Neural cell (in vitro differentiated cells): ENCODE results near the gene GMCL1. TPM values are rescaled to one million over a fixed set of nuclear protein-coding genes. Genes with fewer than 3 reads are reported as not detected.

ENCODE experiments used
- H2AFZ ChIP-seq: fragments of 200-600, 300-800 bp; sonication (generic), shearing (Covaris generic); 2 replicates; pipeline ENCODE4 v1.6.0; 2014; ENCODE audit warnings: low read depth, mild to moderate bottlenecking, antibody characterized with exemption, low read length, moderate library complexity
- H3F3A ChIP-seq: fragments of 200-600 bp; shearing (Covaris generic); 2 replicates; pipeline ENCODE4 v1.6.1; 2016; ENCODE audit warnings: mild to moderate bottlenecking, moderate library complexity, mixed read lengths, antibody characterized with exemption, low read length; ENCODE audit not compliant: insufficient read depth, poor library complexity, severe bottlenecking
- H3K27ac ChIP-seq: fragments of 200-600, 300-800 bp; sonication (generic), shearing (Covaris generic); 2 replicates; pipeline ENCODE4 v1.5.1; 2014; ENCODE audit warnings: mild to moderate bottlenecking, low read length, moderate library complexity
- H3K27me3 ChIP-seq: fragments of 300-800, 200-600 bp; sonication (generic), shearing (Covaris generic); 2 replicates; pipeline ENCODE4 v1.6.0; 2014; ENCODE audit warnings: mild to moderate bottlenecking, low read depth, low read length, moderate library complexity; ENCODE audit not compliant: insufficient read depth
- H3K36me3 ChIP-seq: fragments of 300-800, 200-600 bp; sonication (generic), shearing (Covaris generic); 2 replicates; pipeline ENCODE4 v1.5.1; 2014; ENCODE audit warnings: mild to moderate bottlenecking, antibody characterized with exemption, low read length, moderate library complexity; ENCODE audit not compliant: insufficient read depth
- H3K4me2 ChIP-seq: fragments of 300-800, 200-600 bp; sonication (generic), shearing (Covaris generic); 2 replicates; pipeline ENCODE4 v1.6.0; 2014; ENCODE audit warnings: mild to moderate bottlenecking, low read length
- H3K4me3 ChIP-seq: fragments of 300-800, 200-600 bp; sonication (generic), shearing (Covaris generic); 2 replicates; pipeline ENCODE4 v1.5.1; 2014; ENCODE audit warnings: mild to moderate bottlenecking, low read length, moderate library complexity
- H3K79me2 ChIP-seq: fragments of 200-600 bp; shearing (Covaris generic); replicated peaks from 2 replicates; pipeline ENCODE4 v1.6.0; 2014; ENCODE audit warnings: mild to moderate bottlenecking, low read length, moderate library complexity; ENCODE audit not compliant: insufficient read depth
- H3K9ac ChIP-seq: fragments of 300-800, 200-600 bp; sonication (generic), shearing (Covaris generic); 2 replicates; pipeline ENCODE4 v1.6.1; 2016; ENCODE audit warnings: mild to moderate bottlenecking, low read length, mixed read lengths
- H3K9me2 ChIP-seq: fragments of 200-600 bp; shearing (Covaris generic); 2 replicates; pipeline ENCODE4 v1.6.1; 2016; ENCODE audit warnings: mild to moderate bottlenecking, low read length, mixed read lengths; ENCODE audit not compliant: insufficient read depth
- H3K9me3 ChIP-seq: fragments of 200-600, 300-800 bp; sonication (generic), shearing (Covaris generic); 2 replicates; pipeline ENCODE4 v1.6.1; 2016; ENCODE audit warnings: mild to moderate bottlenecking, mixed run types, low read length, moderate library complexity, mixed read lengths
- H4K20me1 ChIP-seq: fragments of 200-600 bp; shearing (Covaris generic); 2 replicates; pipeline ENCODE4 v1.6.1; 2016; ENCODE audit warnings: mild to moderate bottlenecking, mixed run types; ENCODE audit not compliant: insufficient read depth
- CTCF ChIP-seq: fragments of 450-650 bp; IDR thresholded peaks from 2 replicates; pipeline ENCODE4 v1.5.1; 2014; ENCODE audit warnings: antibody characterized with exemption, mild to moderate bottlenecking, moderate library complexity; ENCODE audit not compliant: poor library complexity, severe bottlenecking
- EP300 ChIP-seq: fragments of 450-650 bp; conservative IDR thresholded peaks from 2 replicates; pipeline ENCODE4 v1.6.1; 2014; ENCODE audit warnings: antibody characterized with exemption, mild to moderate bottlenecking, moderate library complexity; ENCODE audit not compliant: poor library complexity, severe bottlenecking
- EZH2 ChIP-seq: fragments of 200-600, 300-800 bp; shearing (Covaris generic), sonication (generic); IDR thresholded peaks from 2 replicates; pipeline ENCODE4 v1.6.1; 2014; ENCODE audit warnings: antibody characterized with exemption, low read length, borderline replicate concordance, mild to moderate bottlenecking; ENCODE audit not compliant: insufficient read depth, poor library complexity, severe bottlenecking
- MXI1 ChIP-seq: fragments of 450-650 bp; conservative IDR thresholded peaks from 2 replicates; pipeline ENCODE4 v1.6.1; 2014; ENCODE audit warnings: antibody characterized with exemption, mild to moderate bottlenecking; ENCODE audit not compliant: poor library complexity, severe bottlenecking
- POLR2AphosphoS5 ChIP-seq: IDR thresholded peaks from 2 replicates; pipeline ENCODE4 v1.6.1; 2012
- RAD21 ChIP-seq: fragments of 450-650 bp; conservative IDR thresholded peaks from 2 replicates; pipeline ENCODE4 v1.6.1; 2014; ENCODE audit warnings: antibody characterized with exemption, mild to moderate bottlenecking, moderate library complexity
- REST ChIP-seq: IDR thresholded peaks from 2 replicates; pipeline ENCODE4 v1.6.1; 2012; ENCODE audit warnings: borderline replicate concordance
- SMC3 ChIP-seq: fragments of 450-650 bp; conservative IDR thresholded peaks from 2 replicates; pipeline ENCODE4 v1.6.1; 2014; ENCODE audit warnings: antibody characterized with exemption, mild to moderate bottlenecking, moderate library complexity; ENCODE audit not compliant: poor library complexity
- TAF1 ChIP-seq: IDR thresholded peaks from 2 replicates; pipeline ENCODE4 v1.6.1; 2012; ENCODE audit warnings: low read depth
- polyA plus RNA-seq: library from polyadenylated mRNA; depleted of rRNA; stranded (reverse); fragments of >200 nt; gene quantifications from 2 replicates; pipeline ENCODE4 v1.2.3, GENCODE V29; 2014

The GMCL1 gene
- polyA plus RNA-seq, 1 donor from 2014 or later: 18.8 TPM

GRCh38 chr2:69835666-69836065, 6.2 kb downstream of the GMCL1 start:
- H3K36me3 ChIP-seq: no peaks in the 10 kb centered on the region
- H4K20me1 ChIP-seq: no peaks in the 10 kb centered on the region
- H3K9me3 ChIP-seq: no peaks in the 10 kb centered on the region
- H3K4me3 ChIP-seq: no peak overlapping the region
- no peak overlapping the region for H3K4me2 ChIP-seq
- no peak overlapping the region for H2AFZ ChIP-seq
- H3K27me3 ChIP-seq: no peaks in the 10 kb centered on the region
- no peaks in the 10 kb centered on the region for H3F3A ChIP-seq
- no peak overlapping the region for H3K9ac ChIP-seq
- H3K9me2 ChIP-seq: no peaks in the 10 kb centered on the region
- H3K79me2 ChIP-seq: peaks cover 41% of the 10 kb centered on the region
- no peak overlapping the region for H3K27ac ChIP-seq
- no peak for TF ChIP-seq EZH2
- no peak for TF ChIP-seq MXI1
- TF ChIP-seq SMC3: no peak
- no peak for TF ChIP-seq POLR2AphosphoS5

GRCh38 chr2:69836316-69836715, 6.9 kb downstream of the GMCL1 start:
- no peaks in the 10 kb centered on the region for H3F3A ChIP-seq
- H3K27ac ChIP-seq: no peak overlapping the region
- H3K4me2 ChIP-seq: no peak overlapping the region
- H3K9ac ChIP-seq: no peak overlapping the region
- no peak overlapping the region for H3K4me3 ChIP-seq
- H4K20me1 ChIP-seq: no peaks in the 10 kb centered on the region
- H3K27me3 ChIP-seq: no peaks in the 10 kb centered on the region
- H3K79me2 ChIP-seq: peaks cover 35% of the 10 kb centered on the region
- H3K36me3 ChIP-seq: no peaks in the 10 kb centered on the region
- no peak for TF ChIP-seq EZH2
- TF ChIP-seq CTCF: no peak
- TF ChIP-seq EP300: no peak
- TF ChIP-seq SMC3: no peak
- TF ChIP-seq REST: no peak
- no peak for TF ChIP-seq TAF1
- no peaks in the 10 kb centered on the region for H3K9me2 ChIP-seq
- no peak overlapping the region for H2AFZ ChIP-seq
- no peaks in the 10 kb centered on the region for H3K9me3 ChIP-seq

- Histone ChIP-seq H2AFZ (no peak overlapping the region), H3K36me3 (no peaks in the 10 kb centered on the region), H3K27me3 (no peaks in the 10 kb centered on the region), H3K9ac (no peak overlapping the region), H4K20me1 (no peaks in the 10 kb centered on the region), H3F3A (no peaks in the 10 kb centered on the region), H3K9me2 (no peaks in the 10 kb centered on the region), H3K79me2 (peaks cover 23% of the 10 kb centered on the region), H3K9me3 (no peaks in the 10 kb centered on the region), H3K27ac (no peak overlapping the region), H3K4me2 (no peak overlapping the region), H3K4me3 (no peak overlapping the region)
- TF ChIP-seq POLR2AphosphoS5 (no peak), SMC3 (no peak), CTCF (no peak), REST (no peak), RAD21 (no peak)
These were observed 8.1 kb downstream of the GMCL1 start for GRCh38 chr2:69837533-69837932.
